Keratinocyte (primary cell): ENCODE results near the gene WBP2NL. TPM values are rescaled to one million over a fixed set of nuclear protein-coding genes. Genes with fewer than 3 reads are reported as not detected.
A peak's percentile ranks its signal among the peaks of the same experiment; 100 is the strongest.

Experiments
- DNase-seq: peaks from one replicate; pipeline ENCODE4 v3.0.0-alpha.2; 2011; ENCODE audit warnings: low read depth, missing footprints, low spot score
- FAIRE-seq: peaks from 2 replicates; lab custom pipeline; 2011; peaks lifted over from hg19 to GRCh38; lab: Jason Lieb, UNC
- H2AFZ ChIP-seq: 2 replicates; pipeline ENCODE4 v1.6.0; 2012; ENCODE audit warnings: low read length, control low read depth, inconsistent platforms; ENCODE audit not compliant: control insufficient read depth
- H3K27ac ChIP-seq: 2 replicates; pipeline ENCODE4 v1.5.1; 2011; ENCODE audit warnings: low read length; ENCODE audit not compliant: control insufficient read depth, insufficient read depth
- H3K27me3 ChIP-seq: 3 replicates; pipeline ENCODE4 v1.6.0; 2011; ENCODE audit warnings: low read length; ENCODE audit not compliant: control insufficient read depth, insufficient read depth; ENCODE audit errors: extremely low read depth
- H3K36me3 ChIP-seq, 2 experiments: 2 replicates in 1 of 2; 3 replicates in 1 of 2; pipeline ENCODE4 v1.5.1; 2011; ENCODE audit warnings: low read length in 2 of 2, mild to moderate bottlenecking in 1 of 2; ENCODE audit not compliant: control insufficient read depth in 2 of 2, insufficient read depth in 2 of 2; ENCODE audit errors: extremely low read depth in 1 of 2
- H3K4me1 ChIP-seq: 3 replicates; pipeline ENCODE4 v1.5.1; 2011; ENCODE audit warnings: low read length; ENCODE audit not compliant: control insufficient read depth, insufficient read depth; ENCODE audit errors: extremely low read depth
- H3K4me2 ChIP-seq: 3 replicates; pipeline ENCODE4 v1.6.0; 2011; ENCODE audit warnings: low read depth, low read length; ENCODE audit not compliant: control insufficient read depth, insufficient read depth; ENCODE audit errors: extremely low read depth
- H3K4me3 ChIP-seq, 3 experiments: fragments of 200-600 bp in 1 of 3; sonication (generic) in 1 of 3; 2 replicates in 2 of 3; 3 replicates in 1 of 3; pipeline ENCODE4 v1.5.1; 2011 to 2016; ENCODE audit warnings: low read length in 3 of 3, mild to moderate bottlenecking in 3 of 3, control low read depth in 2 of 3, inconsistent platforms in 1 of 3, low read depth in 1 of 3, mixed read lengths in 1 of 3, mixed run types in 1 of 3, moderate library complexity in 1 of 3; ENCODE audit not compliant: control insufficient read depth in 2 of 3, insufficient read depth in 2 of 3; ENCODE audit errors: extremely low read depth in 1 of 3
- H3K79me2 ChIP-seq: 2 replicates; pipeline ENCODE4 v1.6.0; 2012; ENCODE audit warnings: low read length; ENCODE audit not compliant: control insufficient read depth, insufficient read depth
- H3K9ac ChIP-seq: 3 replicates; pipeline ENCODE4 v1.6.0; 2011; ENCODE audit warnings: low read length; ENCODE audit not compliant: control insufficient read depth, insufficient read depth; ENCODE audit errors: extremely low read depth
- H3K9me1 ChIP-seq: 3 replicates; pipeline ENCODE4 v1.6.0; 2011; ENCODE audit warnings: low read length; ENCODE audit not compliant: control insufficient read depth, insufficient read depth; ENCODE audit errors: extremely low read depth
- H3K9me3 ChIP-seq: 2 replicates; pipeline ENCODE4 v1.5.1; 2012; ENCODE audit warnings: low read depth, low read length; ENCODE audit not compliant: control insufficient read depth
- H4K20me1 ChIP-seq: 3 replicates; pipeline ENCODE4 v1.6.0; 2011; ENCODE audit warnings: low read length; ENCODE audit not compliant: control insufficient read depth, insufficient read depth; ENCODE audit errors: extremely low read depth
- EZH2 ChIP-seq: IDR thresholded peaks from one replicate; pipeline ENCODE4 v1.6.1; 2012; ENCODE audit warnings: inconsistent platforms, mild to moderate bottlenecking, low read length, moderate library complexity
- dilution Hi-C: fragments of 300-500 bp; cut with MboI; formaldehyde crosslinking; loops from one replicate; pipeline ENCODE4 v1.7.0; 2020; ENCODE audit warnings: low sequenced_read_pairs; ENCODE audit not compliant: extremely low pct_ligation_motif_present
- polyA plus RNA-seq, 5 experiments: library from polyadenylated mRNA; depleted of rRNA in 3 of 5; stranded (reverse) in 3 of 5; stranded (forward) in 1 of 5; unstranded in 1 of 5; fragments of >200 nt; gene quantifications; 1 replicate in 1 of 5; 2 replicates in 3 of 5; 3 replicates in 1 of 5; pipeline versions ENCODE4 v1.2.1 to v1.2.3, GENCODE V29; 2011 to 2012; ENCODE audit warnings: missing spikeins in 2 of 5, low read depth in 1 of 5, low replicate concordance in 1 of 5
- TF ChIP-seq, protein P1 (sequence below), 3 experiments: IDR thresholded peaks in 1 of 3; conservative IDR thresholded peaks in 1 of 3; optimal IDR thresholded peaks in 1 of 3; 2 replicates in 2 of 3; 3 replicates in 1 of 3; pipeline versions ENCODE3 to v1.5.1; 2011; ENCODE audit warnings: low read length in 3 of 3, mild to moderate bottlenecking in 3 of 3, moderate library complexity in 2 of 3, control low read depth in 1 of 3, inconsistent platforms in 1 of 3; ENCODE audit not compliant: insufficient read depth in 2 of 3; ENCODE audit errors: extremely low read depth in 1 of 3

WBP2NL gene
- polyA plus RNA-seq, 1 donor (not counting 4 experiments of a cell fraction or from before 2014, with no cell fraction given), result 0.07 TPM

DNA sequence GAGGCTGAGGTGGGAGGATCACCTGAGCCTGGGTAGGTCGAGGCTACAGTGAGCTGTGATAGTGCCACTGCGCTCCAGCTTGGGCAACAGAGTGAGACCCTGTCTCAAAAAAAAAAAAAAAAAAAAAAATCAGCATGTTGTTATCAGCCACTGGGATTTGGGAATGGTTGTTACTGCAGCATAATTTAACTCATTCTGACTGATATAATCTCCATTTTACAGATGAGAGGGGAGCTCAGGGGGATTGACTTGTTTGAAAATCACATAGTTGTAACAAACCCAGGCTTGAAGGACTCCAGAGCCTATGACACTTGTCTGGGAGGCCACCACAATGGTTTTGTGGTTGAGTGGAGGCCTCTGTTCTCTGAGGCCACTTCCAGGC, 32.4 kb upstream of the WBP2NL start:
- DNase-seq (no peak), FAIRE-seq (no peak)
- H3K4me1 ChIP-seq, result peaks cover 4% of the 10 kb centered on the region
- H2AFZ ChIP-seq, result no peak overlapping the region
- dilution Hi-C loops, result no loop called here
- H3K36me3 ChIP-seq, result no peaks in the 10 kb centered on the region
- H3K9me3 ChIP-seq, result no peaks in the 10 kb centered on the region
- TF ChIP-seq, protein P1, sequence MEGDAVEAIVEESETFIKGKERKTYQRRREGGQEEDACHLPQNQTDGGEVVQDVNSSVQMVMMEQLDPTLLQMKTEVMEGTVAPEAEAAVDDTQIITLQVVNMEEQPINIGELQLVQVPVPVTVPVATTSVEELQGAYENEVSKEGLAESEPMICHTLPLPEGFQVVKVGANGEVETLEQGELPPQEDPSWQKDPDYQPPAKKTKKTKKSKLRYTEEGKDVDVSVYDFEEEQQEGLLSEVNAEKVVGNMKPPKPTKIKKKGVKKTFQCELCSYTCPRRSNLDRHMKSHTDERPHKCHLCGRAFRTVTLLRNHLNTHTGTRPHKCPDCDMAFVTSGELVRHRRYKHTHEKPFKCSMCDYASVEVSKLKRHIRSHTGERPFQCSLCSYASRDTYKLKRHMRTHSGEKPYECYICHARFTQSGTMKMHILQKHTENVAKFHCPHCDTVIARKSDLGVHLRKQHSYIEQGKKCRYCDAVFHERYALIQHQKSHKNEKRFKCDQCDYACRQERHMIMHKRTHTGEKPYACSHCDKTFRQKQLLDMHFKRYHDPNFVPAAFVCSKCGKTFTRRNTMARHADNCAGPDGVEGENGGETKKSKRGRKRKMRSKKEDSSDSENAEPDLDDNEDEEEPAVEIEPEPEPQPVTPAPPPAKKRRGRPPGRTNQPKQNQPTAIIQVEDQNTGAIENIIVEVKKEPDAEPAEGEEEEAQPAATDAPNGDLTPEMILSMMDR (optimal IDR thresholded peaks at IDR 0.05 in 1 of 3, IDR thresholded peaks at IDR 0.05 in 1 of 3, conservative IDR thresholded peaks at IDR 0.05 in 1 of 3; ENCODE audit: extremely low read depth in 1 of 3, insufficient read depth in 2 of 3, low read length in 3 of 3), result no peak
- TF ChIP-seq EZH2, result no peak
- no peaks in the 10 kb centered on the region for H3K9me1 ChIP-seq
- no peaks in the 10 kb centered on the region for H3K79me2 ChIP-seq
- no peak overlapping the region for H3K9ac ChIP-seq
- no peak overlapping the region for H3K4me2 ChIP-seq
- no peak overlapping the region for H3K27ac ChIP-seq
- no peak overlapping the region for H3K4me3 ChIP-seq
- no peaks in the 10 kb centered on the region for H4K20me1 ChIP-seq
- no peaks in the 10 kb centered on the region for H3K27me3 ChIP-seq

DNA sequence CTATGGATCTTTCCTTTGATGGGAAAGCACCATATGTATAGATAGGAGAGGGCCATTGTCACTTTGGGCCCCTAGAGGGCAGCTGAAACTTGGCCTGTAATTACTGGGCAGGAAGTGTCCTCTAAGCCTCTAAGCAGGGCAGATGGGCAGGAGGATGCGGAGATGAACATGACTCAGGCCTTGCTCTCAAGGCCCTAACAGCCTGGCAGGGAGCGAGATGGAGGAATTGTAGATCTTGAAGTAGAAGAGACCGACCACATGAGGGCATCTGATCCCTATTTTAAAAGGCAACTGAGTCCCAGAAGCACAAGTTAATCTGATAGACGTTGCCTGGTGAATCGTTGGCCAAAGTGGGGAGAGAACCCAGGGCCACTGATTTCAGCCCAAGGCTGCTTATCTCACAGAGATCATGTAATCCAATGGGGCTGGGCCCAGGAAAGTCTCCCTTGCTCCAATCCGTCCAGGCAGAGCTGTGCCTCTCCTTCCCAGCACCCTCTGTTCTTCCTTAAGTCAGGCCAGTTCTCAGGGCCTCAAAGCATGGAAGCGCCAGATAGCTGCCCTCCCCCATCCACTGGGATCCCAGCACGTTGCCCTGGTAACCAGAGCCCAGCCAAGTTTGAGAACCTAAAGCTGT, 31.9 kb upstream of the WBP2NL start:
- peaks cover 4% of the 10 kb centered on the region for H3K4me1 ChIP-seq
- H3K4me2 ChIP-seq, result no peak overlapping the region
- DNase-seq (peak; percentile 41), FAIRE-seq (peak; percentile 93)
- TF ChIP-seq, protein P1 (optimal IDR thresholded peaks at IDR 0.05 in 1 of 3, IDR thresholded peaks at IDR 0.05 in 1 of 3, conservative IDR thresholded peaks at IDR 0.05 in 1 of 3; ENCODE audit: extremely low read depth in 1 of 3, insufficient read depth in 2 of 3, low read length in 3 of 3), result peak; percentile 48 to 57 (median 50)
- TF ChIP-seq EZH2, result no peak
- peaks cover 2% of the 10 kb centered on the region for H3K27me3 ChIP-seq
- no peaks in the 10 kb centered on the region for H4K20me1 ChIP-seq
- no peaks in the 10 kb centered on the region for H3K9me1 ChIP-seq
- H3K27ac ChIP-seq, result no peak overlapping the region
- dilution Hi-C loops, result no loop called here
- H2AFZ ChIP-seq, result no peak overlapping the region
- no peaks in the 10 kb centered on the region for H3K79me2 ChIP-seq
- no peaks in the 10 kb centered on the region for H3K36me3 ChIP-seq
- no peaks in the 10 kb centered on the region for H3K9me3 ChIP-seq
- H3K9ac ChIP-seq, result no peak overlapping the region
- no peak overlapping the region for H3K4me3 ChIP-seq
